HL-60 (cell line): ENCODE measurements around the gene ATP6AP1.
A peak's percentile ranks its signal among the peaks of the same experiment; 100 is the strongest.

Source experiments
- DNase-seq, 2 experiments: peaks; one replicate each; pipeline ENCODE4 v3.0.0-alpha.2; 2010 to 2020; ENCODE audit warnings: low read depth in 1 of 2, low spot score in 1 of 2
- H3K27ac ChIP-seq: fragments of 250-450 bp; sonication (Bioruptor Pico); replicated peaks from 2 replicates; pipeline ENCODE4 v1.5.1; 2020; ENCODE audit warnings: mild to moderate bottlenecking, moderate library complexity
- H3K27me3 ChIP-seq: fragments of 250-450 bp; sonication (Bioruptor Pico); 2 replicates; pipeline ENCODE4 v1.5.1; 2021; ENCODE audit warnings: mild to moderate bottlenecking, moderate library complexity; ENCODE audit not compliant: insufficient read depth, poor library complexity, severe bottlenecking
- H3K4me3 ChIP-seq: replicated peaks from 2 replicates; pipeline ENCODE4 v1.5.1; 2011; ENCODE audit warnings: mild to moderate bottlenecking, control low read depth, low read length; ENCODE audit not compliant: insufficient read depth
- GABPA ChIP-seq: IDR thresholded peaks from 2 replicates; pipeline ENCODE4 v1.6.1; 2012; ENCODE audit warnings: low read depth
- POLR2AphosphoS5 ChIP-seq: IDR thresholded peaks from 2 replicates; pipeline ENCODE4 v1.6.1; 2012; ENCODE audit warnings: low read depth
- SPI1 ChIP-seq: IDR thresholded peaks from 2 replicates; pipeline ENCODE4 v1.6.1; 2012; ENCODE audit warnings: low read depth, mild to moderate bottlenecking, borderline replicate concordance
- TF ChIP-seq, protein P1 (sequence below): IDR thresholded peaks from 2 replicates; pipeline ENCODE4 v1.6.1; 2012; ENCODE audit warnings: low read depth; ENCODE audit not compliant: insufficient replicate concordance
- TF ChIP-seq, protein P2 (sequence below): IDR thresholded peaks from one replicate; pipeline ENCODE4 v1.5.1; 2011; ENCODE audit warnings: low read length, control low read depth, inconsistent platforms; ENCODE audit not compliant: insufficient read depth

Gene ATP6AP1

DNA sequence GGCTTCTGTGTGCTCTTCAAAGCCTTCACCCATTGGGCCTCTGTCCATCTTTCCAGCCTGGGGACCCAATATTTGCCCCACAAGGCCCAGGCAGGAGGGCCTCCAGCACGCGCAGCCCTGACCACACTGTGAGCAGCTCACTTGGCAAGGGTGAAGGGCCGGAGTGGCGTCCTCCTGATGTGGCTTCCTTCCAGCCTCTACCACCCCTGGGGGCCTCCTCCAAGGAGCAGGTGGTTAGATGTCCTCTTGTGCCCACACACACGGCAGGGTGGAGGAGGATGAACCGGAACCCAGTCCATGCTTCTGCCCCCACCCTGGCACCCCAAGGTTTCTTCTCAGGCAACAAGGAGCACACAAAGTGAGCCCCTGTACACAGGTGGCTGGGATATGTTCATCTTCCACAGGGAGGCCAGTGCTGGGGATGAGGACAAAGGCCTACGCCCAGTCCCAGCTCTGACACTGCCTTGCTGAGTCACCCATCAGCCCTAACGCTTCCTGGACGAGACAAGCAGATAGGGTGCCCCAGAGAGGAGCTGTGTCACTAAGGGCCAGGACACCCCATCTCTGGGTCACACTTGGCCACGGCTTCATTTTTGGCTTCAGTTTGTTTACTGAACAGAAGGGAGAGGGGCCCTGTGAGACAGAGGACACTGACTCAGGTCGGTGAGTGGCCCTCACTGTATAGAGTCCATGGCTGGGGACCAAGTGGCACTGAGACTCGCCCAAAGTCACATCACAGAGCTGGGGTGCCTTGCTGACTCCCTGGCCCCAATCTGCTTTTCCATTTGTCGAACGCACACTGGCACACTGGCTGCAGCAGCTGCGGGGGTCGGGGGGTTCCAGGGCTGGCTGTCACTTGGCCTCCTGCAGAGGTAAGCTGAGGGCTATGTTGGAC lies 56.0 kb downstream of the ATP6AP1 start:
- Histone ChIP-seq H3K4me3 (peak overlapping the region; percentile 59; the same call in 1 of the 2 replicates), H3K27ac (peak overlapping the region; percentile 80), H3K27me3 (no peaks in the 10 kb centered on the region)
- peak in 1 of 2 experiments; percentile 32 for DNase-seq
- TF ChIP-seq, protein P1, sequence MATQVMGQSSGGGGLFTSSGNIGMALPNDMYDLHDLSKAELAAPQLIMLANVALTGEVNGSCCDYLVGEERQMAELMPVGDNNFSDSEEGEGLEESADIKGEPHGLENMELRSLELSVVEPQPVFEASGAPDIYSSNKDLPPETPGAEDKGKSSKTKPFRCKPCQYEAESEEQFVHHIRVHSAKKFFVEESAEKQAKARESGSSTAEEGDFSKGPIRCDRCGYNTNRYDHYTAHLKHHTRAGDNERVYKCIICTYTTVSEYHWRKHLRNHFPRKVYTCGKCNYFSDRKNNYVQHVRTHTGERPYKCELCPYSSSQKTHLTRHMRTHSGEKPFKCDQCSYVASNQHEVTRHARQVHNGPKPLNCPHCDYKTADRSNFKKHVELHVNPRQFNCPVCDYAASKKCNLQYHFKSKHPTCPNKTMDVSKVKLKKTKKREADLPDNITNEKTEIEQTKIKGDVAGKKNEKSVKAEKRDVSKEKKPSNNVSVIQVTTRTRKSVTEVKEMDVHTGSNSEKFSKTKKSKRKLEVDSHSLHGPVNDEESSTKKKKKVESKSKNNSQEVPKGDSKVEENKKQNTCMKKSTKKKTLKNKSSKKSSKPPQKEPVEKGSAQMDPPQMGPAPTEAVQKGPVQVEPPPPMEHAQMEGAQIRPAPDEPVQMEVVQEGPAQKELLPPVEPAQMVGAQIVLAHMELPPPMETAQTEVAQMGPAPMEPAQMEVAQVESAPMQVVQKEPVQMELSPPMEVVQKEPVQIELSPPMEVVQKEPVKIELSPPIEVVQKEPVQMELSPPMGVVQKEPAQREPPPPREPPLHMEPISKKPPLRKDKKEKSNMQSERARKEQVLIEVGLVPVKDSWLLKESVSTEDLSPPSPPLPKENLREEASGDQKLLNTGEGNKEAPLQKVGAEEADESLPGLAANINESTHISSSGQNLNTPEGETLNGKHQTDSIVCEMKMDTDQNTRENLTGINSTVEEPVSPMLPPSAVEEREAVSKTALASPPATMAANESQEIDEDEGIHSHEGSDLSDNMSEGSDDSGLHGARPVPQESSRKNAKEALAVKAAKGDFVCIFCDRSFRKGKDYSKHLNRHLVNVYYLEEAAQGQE: no peak
- TF ChIP-seq SPI1: no peak
- no peak for TF ChIP-seq GABPA
- no peak for TF ChIP-seq POLR2AphosphoS5
- TF ChIP-seq, protein P2, sequence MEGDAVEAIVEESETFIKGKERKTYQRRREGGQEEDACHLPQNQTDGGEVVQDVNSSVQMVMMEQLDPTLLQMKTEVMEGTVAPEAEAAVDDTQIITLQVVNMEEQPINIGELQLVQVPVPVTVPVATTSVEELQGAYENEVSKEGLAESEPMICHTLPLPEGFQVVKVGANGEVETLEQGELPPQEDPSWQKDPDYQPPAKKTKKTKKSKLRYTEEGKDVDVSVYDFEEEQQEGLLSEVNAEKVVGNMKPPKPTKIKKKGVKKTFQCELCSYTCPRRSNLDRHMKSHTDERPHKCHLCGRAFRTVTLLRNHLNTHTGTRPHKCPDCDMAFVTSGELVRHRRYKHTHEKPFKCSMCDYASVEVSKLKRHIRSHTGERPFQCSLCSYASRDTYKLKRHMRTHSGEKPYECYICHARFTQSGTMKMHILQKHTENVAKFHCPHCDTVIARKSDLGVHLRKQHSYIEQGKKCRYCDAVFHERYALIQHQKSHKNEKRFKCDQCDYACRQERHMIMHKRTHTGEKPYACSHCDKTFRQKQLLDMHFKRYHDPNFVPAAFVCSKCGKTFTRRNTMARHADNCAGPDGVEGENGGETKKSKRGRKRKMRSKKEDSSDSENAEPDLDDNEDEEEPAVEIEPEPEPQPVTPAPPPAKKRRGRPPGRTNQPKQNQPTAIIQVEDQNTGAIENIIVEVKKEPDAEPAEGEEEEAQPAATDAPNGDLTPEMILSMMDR: no peak

DNA sequence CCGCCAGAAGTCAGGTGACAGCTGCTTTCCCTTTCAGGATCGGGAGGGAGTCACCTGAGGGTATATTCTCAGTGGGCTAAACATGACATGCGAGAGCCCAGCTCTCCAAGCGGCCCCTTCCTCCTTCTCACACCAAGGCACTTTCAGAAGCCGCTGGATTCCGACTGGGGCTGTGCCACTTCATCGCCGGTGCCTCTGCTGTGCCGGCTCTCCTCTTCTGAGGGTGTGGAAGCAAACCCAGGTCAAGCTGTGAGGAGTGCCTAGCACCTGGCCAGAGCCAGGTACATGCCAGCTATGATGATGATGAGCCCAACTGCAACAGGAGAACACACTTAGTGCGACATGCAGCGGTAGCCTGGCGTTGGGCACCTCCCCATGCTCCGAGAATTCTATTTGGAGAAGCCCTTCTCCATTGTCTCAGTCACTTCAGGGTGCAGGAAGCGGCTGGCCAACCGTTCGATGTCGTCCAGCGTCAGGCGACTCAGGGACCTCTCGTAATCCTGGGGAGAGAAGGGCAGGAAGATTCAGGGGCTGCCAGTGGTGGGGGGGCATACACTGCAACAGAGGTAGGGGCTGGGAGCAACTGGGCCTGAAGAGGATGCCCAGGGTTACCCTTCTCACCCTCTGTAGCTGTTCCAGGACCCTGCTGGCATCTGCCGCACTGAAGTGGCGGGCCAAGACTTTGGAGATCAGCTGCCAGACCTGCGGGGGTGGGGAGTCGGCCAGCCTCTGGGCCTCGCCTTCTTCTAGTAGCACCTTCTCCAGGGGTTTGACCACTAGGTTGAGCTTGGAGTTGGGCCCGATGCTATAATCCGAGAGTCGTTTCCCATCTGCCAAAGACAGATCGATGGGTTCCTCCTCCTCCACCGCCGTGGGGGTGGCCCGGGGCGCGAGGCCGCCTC lies 56.9 kb downstream of the ATP6AP1 start:
- TF ChIP-seq GABPA (no peak), POLR2AphosphoS5 (no peak), SPI1 (no peak)
- TF ChIP-seq, protein P1: no peak
- TF ChIP-seq, protein P2: no peak

DNA sequence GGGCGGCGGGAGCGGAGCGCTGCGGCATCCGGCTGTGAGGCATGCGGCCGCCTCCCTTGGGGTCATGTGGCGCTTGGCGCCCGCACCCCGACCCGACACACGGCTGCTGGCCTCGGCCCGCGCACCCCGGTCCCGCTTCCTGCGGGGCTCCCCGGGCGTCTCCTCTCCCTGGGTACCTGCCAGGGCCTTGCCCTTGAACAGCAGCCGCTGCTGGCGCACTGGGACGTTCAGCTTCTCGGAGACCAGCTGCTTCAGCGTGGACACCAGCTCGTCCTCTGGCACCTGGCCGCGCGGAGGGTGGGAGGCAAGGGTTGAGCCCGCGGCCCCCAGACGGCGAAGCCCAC lies 57.5 kb downstream of the ATP6AP1 start:
- peak overlapping the region; percentile 80 for H3K27ac ChIP-seq

More for the DNA sequence above, 56.9 kb downstream of the ATP6AP1 start:
- H3K27ac ChIP-seq: peak overlapping the region; percentile 80
- no peaks in the 10 kb centered on the region for H3K27me3 ChIP-seq
- no peak for DNase-seq
- H3K4me3 ChIP-seq: peak overlapping the region; percentile 59

More for the DNA sequence above, 57.5 kb downstream of the ATP6AP1 start:
- peak in 1 of 2 experiments; percentile 22 for DNase-seq
- TF ChIP-seq, protein P1: no peak
- TF ChIP-seq POLR2AphosphoS5 (no peak), SPI1 (no peak), GABPA (no peak)
- TF ChIP-seq, protein P2: no peak
- H3K4me3 ChIP-seq: peak overlapping the region; percentile 59
- no peaks in the 10 kb centered on the region for H3K27me3 ChIP-seq
